HG02678 (cell line): ENCODE measurements around the gene CENATAC.
"Not testable (repeated sequence)": the region's sequence is repeated elsewhere in the genome, so short reads cannot be mapped to it uniquely, and the experiment has no call there.

Experiments
- ATAC-seq: cut with Tn5 transposase; IDR thresholded peaks from one replicate; pipeline ENCODE4 v1.9.1; 2021; ENCODE audit warnings: mild to moderate bottlenecking, moderate library complexity; ENCODE audit not compliant: unreplicated experiment

Gene CENATAC

DNA sequence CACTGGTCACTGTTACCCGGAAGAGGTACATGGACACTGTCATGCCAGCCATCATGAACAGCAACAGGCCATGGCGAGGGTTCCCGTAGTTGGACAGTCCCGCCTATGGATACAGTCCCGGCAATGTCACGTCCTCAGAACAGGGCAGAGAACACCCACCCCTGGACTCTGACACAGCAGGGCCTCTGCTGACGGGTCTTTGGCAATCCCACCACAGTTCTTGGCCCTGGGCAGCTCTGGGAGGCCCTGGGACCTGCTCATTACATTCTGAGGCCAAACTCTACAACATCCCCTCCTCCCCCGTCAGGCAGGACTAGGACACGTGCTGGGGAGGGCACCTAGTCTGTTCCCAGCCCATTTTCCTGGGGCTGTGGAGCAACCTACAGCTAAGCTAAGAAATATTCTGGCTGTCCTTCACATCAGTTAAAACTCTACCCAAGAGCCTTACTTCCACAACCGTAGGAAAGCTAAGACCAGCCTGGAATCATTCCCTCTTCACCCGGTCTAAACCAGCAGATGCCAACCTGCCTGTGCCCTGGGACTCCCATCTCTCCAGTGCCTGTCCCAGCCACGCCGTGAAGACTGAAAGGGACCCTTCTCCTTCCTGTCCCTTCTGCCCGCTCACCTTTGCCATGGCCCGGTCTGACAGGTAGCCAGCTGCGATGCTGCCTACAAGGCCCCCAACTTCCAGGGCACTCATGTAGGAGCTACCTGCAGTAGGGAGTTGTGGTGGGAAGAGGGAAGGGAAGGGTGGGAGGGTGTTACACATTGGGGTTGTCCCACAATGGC, 28.2 kb downstream of the CENATAC start:
- ATAC-seq: no peak

DNA sequence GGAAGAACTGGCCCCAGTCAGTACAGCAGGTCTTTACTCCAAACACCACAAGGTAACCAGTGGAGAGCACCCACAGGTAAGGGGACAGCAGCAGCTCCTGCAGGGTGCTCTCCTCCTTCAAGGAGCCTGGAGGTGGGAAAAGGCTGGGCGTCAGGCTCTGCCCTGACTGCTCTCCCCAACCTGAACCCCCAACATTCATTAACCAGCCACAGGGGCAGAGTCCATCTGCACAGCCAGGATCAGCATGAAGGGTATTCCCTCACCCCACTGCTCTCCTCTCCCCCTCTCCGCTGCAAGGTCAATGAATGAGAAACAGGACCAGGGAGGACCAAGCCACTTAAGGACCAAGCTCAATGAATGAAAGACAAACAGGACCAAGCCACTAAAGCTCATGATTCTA, 29.0 kb downstream of the CENATAC start:
- no peak for ATAC-seq

GRCh38 chr11:119027561-119028345, 29.8 kb downstream of the CENATAC start:
- ATAC-seq: no peak

DNA sequence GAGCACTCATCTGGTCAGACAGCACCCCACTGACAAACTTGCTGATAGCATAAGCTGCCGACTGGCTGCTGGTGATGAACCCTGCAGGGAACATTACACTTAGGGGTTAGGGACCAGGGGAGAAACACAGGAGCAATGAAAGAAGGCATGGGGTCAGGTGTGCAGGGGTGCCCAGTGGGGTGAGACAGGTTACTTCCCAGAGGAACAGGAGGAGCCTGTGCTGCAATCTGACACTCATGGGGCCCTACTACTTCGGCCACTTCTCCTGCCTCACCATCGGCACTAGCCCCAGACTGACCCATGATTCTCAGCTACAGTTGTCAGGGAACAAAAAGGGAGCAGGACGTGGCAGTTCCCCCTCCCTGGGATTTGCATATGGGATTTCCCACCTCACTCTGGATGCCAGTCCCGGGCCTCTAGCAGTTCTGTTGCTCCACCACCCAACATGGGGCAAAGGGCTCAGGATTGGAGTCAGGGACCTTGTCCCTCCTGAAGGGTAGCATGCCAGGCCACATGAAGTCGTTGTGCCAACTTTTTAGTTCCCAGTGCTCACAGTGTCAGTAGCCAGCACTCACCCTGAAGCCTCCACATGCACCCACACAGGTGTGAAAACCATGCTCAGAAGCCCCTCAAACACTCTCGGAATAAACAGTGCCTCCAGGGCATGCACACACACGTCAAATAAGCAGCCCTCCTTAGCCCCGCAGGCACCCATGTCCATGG, 30.6 kb downstream of the CENATAC start:
- no peak for ATAC-seq

DNA sequence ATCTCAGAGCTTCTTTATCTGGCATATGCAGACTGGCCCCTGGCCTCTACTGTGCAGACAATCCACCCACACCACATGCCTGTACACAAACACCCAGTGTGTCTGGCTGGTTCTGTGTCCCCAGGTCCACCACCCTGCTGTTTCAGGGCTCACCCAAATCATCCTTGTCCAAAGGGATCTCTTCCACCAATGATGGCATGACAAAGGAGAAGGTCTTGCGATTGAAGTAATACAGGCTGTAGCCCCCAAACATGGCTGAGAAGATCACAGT, 31.1 kb downstream of the CENATAC start:
- ATAC-seq: no peak

DNA sequence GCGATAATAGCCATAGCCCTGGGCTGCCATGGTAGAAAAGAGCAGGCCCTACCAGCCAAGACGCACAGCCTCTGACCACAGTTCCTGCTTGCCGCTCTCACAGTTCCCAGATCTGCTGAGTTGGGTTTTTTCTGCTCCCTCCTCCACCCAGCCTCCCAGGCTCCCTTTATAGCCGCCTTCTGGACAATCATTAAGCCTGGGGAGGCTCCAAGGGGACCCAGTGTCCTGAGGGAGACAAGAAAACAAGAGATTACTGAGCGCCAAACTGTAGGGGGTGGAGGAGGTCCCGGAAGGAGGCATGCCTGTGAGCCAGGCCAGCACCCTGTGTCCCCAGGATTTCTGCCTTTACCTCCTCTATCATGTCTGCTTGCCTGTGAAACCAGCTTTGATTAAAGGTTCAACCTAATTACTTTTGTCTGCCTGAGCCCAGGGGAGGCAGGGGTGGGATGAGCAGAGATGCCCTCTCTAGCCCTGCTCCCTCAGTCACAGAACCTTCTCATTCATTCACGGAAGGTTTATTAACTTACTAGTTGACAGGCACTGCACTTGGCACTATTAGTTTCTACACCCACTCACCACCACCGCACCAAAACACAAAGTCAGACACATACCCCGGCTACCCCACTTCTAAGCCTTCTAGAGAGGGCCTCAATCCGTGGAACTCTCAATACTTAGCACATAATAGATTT, 31.5 kb downstream of the CENATAC start:
- peak; percentile 27 for ATAC-seq

- ATAC-seq: peak; percentile 20
Observed at GRCh38 chr11:119030029-119030328, 32.0 kb downstream of the CENATAC start.

GRCh38 chr11:119030329-119031047, 32.5 kb downstream of the CENATAC start, which contains the start of gene SLC37A4:
Gene SLC37A4, minus strand, starts transcription at chr11:119030877.
- peak; percentile 79 for ATAC-seq

GRCh38 chr11:119031912-119032280, 34.0 kb downstream of the CENATAC start:
- ATAC-seq: no peak

DNA sequence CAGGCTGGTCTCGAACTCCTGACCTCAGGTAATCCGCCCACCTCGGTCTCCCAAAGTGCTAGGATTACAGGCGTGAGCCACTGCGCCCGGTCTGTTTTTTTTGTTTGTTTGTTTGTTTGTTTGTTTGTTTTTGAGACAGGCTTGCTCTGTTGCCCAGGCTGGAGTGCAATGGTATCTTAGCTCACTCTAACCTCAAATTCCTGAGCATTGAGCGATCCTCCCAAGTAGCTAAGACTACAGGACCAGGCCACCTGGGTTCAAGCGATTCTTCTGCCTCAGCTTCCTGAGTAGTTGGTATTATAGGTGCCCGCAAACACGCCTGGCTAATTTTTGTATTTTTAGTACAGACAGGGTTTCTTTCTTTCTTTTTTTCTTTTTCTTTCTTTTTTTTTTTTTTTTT, 35.5 kb downstream of the CENATAC start:
- ATAC-seq: not testable (repeated sequence)

DNA sequence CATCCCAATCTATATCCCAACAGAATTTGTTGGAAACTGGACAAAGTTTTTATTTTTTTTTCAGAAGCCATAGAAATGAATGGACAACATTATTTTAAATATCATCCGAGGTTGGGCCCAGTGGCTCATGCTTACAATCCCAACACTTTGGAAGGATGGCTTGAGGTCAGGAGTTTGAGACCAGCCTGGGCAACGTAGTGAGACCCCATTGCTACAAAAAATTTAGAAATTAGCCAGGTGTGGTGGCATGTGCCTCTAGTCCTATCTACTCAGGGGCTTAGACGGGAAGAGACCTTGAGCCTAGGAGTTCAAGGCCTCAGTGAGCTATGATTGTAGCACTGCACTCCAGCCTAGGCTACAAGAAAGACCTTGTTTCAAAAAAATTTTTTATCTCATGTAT, 36.9 kb downstream of the CENATAC start:
- ATAC-seq: no peak

DNA sequence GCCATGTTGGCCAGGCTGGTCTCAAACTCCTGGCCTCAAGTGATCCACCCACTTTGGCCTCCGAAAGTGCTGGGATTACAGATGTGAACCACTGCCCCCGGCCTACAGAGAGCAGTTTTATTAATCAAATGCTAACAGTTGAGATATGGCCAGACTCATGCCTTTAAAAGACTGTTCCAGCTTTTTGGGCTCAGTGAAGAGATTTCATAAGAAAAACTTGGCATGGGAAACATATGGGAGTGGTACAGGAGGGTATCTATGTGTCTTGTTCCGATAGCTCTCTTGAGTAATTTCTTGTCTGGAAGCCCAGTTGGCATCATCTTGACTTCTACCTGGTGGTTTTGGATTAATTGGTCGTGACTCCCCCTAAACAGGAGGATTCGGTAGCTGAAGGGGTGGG, 40.9 kb downstream of the CENATAC start:
- ATAC-seq: no peak

GRCh38 chr11:119039471-119039870, 41.5 kb downstream of the CENATAC start:
- not testable (repeated sequence) for ATAC-seq

GRCh38 chr11:119041821-119042514, 44.0 kb downstream of the CENATAC start:
- ATAC-seq: no peak

DNA sequence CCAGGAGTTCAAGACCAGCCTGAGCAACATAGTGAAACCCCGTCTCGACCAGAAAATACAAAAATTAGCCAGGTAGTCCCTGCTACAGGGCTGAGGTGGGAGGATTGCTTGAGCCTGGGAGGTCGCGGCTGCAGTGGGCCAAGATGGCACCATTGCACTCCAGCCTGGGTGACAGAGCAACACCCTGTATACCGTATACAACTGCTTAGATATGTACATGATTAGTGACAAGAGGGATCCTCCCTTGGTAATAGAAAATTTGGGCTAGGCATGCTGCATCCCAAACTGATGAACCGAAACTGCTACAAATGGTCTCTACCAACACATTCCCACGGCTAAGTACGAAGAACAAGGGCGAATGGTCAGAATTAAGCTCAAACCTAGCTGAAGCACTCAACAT, 45.0 kb downstream of the CENATAC start:
- ATAC-seq: no peak

DNA sequence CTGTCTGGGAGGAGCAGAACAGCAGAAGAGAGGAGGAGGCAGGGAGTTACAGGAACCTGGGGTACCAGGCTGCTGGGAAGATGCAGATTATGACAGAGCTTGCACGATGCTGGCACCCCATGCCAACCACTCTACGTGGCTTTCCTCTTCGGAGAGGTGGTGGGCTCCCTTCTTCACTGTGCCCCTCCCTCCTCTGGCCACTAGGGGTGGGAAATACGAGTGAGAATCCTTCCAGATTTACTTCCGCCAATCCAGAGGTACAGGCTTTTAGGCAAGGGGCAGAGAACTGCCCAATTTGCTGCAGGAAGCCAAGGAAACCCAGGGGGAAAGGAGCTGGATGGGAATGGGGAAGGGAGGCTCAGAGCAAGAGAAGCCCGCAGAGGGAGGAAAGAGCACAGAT, 46.8 kb downstream of the CENATAC start:
- no peak for ATAC-seq

GRCh38 chr11:119046489-119046888, 48.6 kb downstream of the CENATAC start:
- no peak for ATAC-seq

DNA sequence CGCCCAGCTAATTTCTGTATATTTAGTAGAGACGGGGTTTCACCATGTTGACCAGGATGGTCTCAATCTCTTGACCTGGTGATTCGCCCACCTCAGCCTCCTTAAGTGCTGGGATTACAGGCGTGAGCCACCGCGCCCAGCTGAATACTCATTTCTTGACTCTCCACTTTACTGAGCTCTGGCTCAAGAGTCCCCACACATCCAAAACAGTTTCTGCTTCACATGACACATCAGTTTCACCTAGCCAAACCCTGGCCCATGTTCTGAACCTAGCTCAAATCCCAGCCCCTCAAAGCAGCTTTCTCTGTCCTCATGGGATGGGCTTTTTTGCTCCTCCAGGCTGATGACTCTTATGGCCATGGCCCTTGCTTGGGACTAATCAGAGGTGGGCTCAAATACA, 49.3 kb downstream of the CENATAC start:
- ATAC-seq: no peak

GRCh38 chr11:119048644-119049043, 50.7 kb downstream of the CENATAC start:
- no peak for ATAC-seq

- no peak for ATAC-seq
Observed at GRCh38 chr11:119049081-119049480, 51.1 kb downstream of the CENATAC start.
